Activated CD4-positive, alpha-beta T cell treated with anti-CD3 and anti-CD28 coated beads for 1 hour (primary cell): ENCODE data around the gene GTF3C1.

ENCODE experiments used
- DNase-seq: peaks from one replicate; pipeline ENCODE4 v3.0.0-alpha.2; 2020

GTF3C1 gene

GRCh38 chr16:27485126-27485525 lies 64.6 kb downstream of the GTF3C1 start:
- no peak for DNase-seq

GRCh38 chr16:27483624-27484023 lies 66.1 kb downstream of the GTF3C1 start:
- DNase-seq, result no peak

GRCh38 chr16:27483088-27483437 lies 66.7 kb downstream of the GTF3C1 start:
- no peak for DNase-seq

GRCh38 chr16:27482397-27483087 lies 67.2 kb downstream of the GTF3C1 start:
- DNase-seq, result no peak

- DNase-seq, result no peak
These were observed 68.3 kb downstream of the GTF3C1 start for GRCh38 chr16:27481282-27481934.

GRCh38 chr16:27480761-27481160 lies 69.0 kb downstream of the GTF3C1 start:
- DNase-seq, result no peak

- DNase-seq, result no peak
These were observed 73.5 kb downstream of the GTF3C1 start for GRCh38 chr16:27476240-27476639.

GRCh38 chr16:27475561-27475960 lies 74.2 kb downstream of the GTF3C1 start:
- DNase-seq, result no peak

- no peak for DNase-seq
These were observed 74.8 kb downstream of the GTF3C1 start for GRCh38 chr16:27474921-27475320.

- no peak for DNase-seq
These were observed 75.7 kb downstream of the GTF3C1 start for GRCh38 chr16:27474041-27474440.

- DNase-seq, result no peak
These were observed 76.4 kb downstream of the GTF3C1 start for GRCh38 chr16:27473101-27473900.

- DNase-seq, result no peak
These were observed 77.4 kb downstream of the GTF3C1 start for GRCh38 chr16:27472091-27473020.

GRCh38 chr16:27471661-27472060 lies 78.1 kb downstream of the GTF3C1 start:
- DNase-seq, result no peak

GRCh38 chr16:27470567-27471431 lies 78.9 kb downstream of the GTF3C1 start:
- DNase-seq, result no peak

GRCh38 chr16:27468941-27469531 lies 80.7 kb downstream of the GTF3C1 start:
- DNase-seq, result no peak

GRCh38 chr16:27465483-27465879 lies 84.2 kb downstream of the GTF3C1 start:
- no peak for DNase-seq

GRCh38 chr16:27464626-27465482 lies 84.9 kb downstream of the GTF3C1 start:
- DNase-seq, result no peak

GRCh38 chr16:27463741-27464591 lies 85.7 kb downstream of the GTF3C1 start:
- peak; percentile 35 for DNase-seq
